ENCODE results near the gene CEP170B. TPM values are rescaled to one million over a fixed set of nuclear protein-coding genes. Genes with fewer than 3 reads are reported as not detected.
A peak's percentile ranks its signal among the peaks of the same experiment; 100 is the strongest.

The CEP170B gene
- not detected for polyA plus RNA-seq (2012; ENCODE audit: missing spikeins)

DNA sequence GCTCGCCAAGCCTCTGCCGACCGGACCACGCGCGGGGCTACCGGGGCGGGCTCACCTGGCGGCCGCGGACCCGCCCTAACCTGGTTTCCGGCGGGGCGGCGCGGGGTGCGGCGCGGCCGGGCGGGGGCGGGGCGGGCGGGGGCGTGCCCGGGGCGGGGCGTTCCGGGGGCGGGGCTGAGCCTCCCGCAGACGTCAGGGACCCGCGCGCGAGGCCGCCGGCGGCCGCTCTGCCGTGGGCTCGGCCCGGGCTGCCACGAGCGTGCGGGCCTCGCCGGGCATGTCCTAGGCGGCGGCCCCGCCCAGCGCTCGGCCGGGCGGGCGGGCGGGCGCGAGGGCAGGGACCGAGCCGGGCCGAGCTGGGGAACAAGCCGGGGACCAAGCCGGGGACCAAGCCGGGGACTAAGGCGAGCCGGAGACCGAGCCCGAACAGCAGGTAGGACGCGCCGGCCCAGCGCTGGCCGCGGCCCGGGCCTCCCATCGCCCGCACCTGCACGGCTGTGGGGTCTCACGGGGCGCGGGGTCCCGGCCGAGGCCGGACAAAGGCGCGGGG lies at the start of gene CEP170B:
CEP170B (plus strand) TSS at position 188 of the 550 bp plus-strand sequence. CDS start 3,183 bp downstream, outside the sequence.
- FAIRE-seq (no peak), DNase-seq (ENCODE audit: insufficient read length) (peak; percentile 71)
- no peak for TF ChIP-seq TAF1 (IDR thresholded peaks at IDR 0.05; ENCODE audit: borderline replicate concordance, low read depth, low read length)
- TF ChIP-seq POLR2AphosphoS5 (IDR thresholded peaks at IDR 0.05; ENCODE audit: low read depth, low read length): no peak
- no peak for TF ChIP-seq POLR2A (IDR thresholded peaks at IDR 0.05; ENCODE audit: low read depth, low read length)

DNA sequence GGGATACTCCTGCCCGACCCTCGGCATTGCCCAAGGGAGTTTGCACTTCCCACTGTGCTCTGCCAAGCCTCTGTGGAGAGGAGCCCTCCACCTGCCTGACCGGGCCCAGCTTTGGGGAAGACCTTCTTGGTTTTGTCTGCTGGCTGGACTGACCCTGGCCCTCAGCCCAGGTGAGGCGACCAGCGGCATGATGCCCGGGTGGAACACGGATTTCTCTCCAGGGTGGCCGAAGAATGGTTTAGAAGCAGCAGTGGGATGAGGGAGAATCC lies 48.5 kb upstream of the CEP170B start:
- TF ChIP-seq POLR2AphosphoS5 (IDR thresholded peaks at IDR 0.05; ENCODE audit: low read depth, low read length): no peak
- TF ChIP-seq TAF1 (IDR thresholded peaks at IDR 0.05; ENCODE audit: borderline replicate concordance, low read depth, low read length): no peak
- TF ChIP-seq POLR2A (IDR thresholded peaks at IDR 0.05; ENCODE audit: low read depth, low read length): no peak
- FAIRE-seq (no peak), DNase-seq (ENCODE audit: insufficient read length) (no peak)

DNA sequence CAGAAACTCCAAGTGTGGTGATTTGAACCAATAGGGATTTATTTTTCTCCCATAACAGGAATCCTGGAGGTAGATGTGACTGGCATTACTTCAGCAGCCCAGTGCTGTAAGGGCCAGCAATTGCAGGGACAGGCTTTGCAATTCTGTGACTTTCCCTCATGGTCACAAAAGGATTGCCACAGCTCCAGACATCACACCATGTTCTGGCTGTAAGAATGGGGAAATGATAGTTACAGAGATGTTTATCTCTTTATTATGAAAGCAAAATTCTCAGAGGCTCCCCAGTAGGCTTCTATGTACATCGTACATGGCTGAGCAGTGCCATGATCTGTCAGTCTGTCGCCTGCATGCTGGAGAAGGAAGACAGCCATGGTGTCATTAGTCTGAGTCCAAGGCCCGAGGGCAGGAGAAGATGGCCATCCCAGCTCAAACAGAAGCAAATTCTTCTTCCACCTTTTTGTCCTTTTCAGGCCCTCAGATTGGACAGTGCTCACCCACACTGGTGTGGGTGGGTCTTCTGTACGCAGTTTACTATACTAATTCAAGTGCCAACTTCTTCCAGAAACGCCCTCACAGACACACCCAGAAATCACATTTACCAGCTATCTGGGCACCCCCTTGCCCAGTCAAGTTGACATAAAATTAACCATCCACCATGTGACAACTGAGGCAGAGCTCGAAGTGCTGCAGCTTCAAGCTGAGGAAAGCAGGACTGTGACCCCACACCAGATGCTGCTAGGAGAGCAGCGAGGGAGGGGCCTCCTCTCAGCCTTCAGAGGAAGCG lies 46.9 kb upstream of the CEP170B start:
- DNase-seq (ENCODE audit: insufficient read length): no peak
- FAIRE-seq: no peak
- TF ChIP-seq POLR2AphosphoS5 (IDR thresholded peaks at IDR 0.05; ENCODE audit: low read depth, low read length): no peak
- TF ChIP-seq POLR2A (IDR thresholded peaks at IDR 0.05; ENCODE audit: low read depth, low read length): no peak
- no peak for TF ChIP-seq TAF1 (IDR thresholded peaks at IDR 0.05; ENCODE audit: borderline replicate concordance, low read depth, low read length)

DNA sequence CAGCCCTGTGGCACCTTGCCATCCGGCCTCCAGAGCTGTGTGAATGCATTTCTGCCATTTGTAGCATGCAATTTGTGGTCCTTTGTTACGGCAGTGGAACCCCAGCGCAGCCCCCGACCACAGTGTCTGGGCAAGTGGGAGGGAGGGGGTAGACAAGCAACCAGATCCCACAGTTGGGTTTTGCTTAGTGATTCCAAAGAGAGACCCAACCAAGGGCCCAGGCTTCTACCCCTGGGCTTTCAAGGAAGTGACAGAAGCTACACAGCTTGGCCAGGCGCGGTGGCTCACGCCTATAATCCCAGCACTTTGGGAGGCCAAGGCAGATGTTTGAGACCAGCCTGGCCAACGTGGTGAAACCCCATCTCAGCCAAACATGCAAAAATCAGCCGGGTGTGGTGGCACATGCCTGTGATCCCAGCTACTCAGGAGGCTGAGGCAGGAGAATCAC lies 46.3 kb upstream of the CEP170B start:
- DNase-seq (ENCODE audit: insufficient read length) (no peak), FAIRE-seq (no peak)
- no peak for TF ChIP-seq POLR2AphosphoS5 (IDR thresholded peaks at IDR 0.05; ENCODE audit: low read depth, low read length)
- TF ChIP-seq POLR2A (IDR thresholded peaks at IDR 0.05; ENCODE audit: low read depth, low read length): no peak
- TF ChIP-seq TAF1 (IDR thresholded peaks at IDR 0.05; ENCODE audit: borderline replicate concordance, low read depth, low read length): no peak

DNA sequence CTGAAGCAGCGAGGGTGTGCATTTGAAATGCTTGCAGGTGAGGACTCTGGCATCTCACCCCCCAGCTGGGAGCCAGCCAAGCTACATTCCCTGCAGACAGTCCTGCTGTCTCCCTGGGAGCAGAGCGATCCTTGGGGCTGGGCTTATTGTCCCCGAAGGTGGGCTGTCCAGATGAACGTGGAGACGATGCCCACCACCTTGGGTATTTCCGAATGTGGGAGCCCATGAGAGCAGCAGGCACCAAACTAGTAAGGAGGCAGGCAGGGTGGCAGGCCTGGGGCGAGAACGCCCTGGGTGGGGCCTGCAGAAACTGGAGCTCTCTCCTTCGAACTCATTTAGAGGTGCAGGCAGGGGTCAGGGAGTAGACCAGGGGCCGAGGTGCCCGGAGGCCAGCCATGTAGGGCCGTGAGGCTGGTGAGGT lies 45.7 kb upstream of the CEP170B start:
- DNase-seq (ENCODE audit: insufficient read length) (no peak), FAIRE-seq (no peak)
- no peak for TF ChIP-seq TAF1 (IDR thresholded peaks at IDR 0.05; ENCODE audit: borderline replicate concordance, low read depth, low read length)
- no peak for TF ChIP-seq POLR2AphosphoS5 (IDR thresholded peaks at IDR 0.05; ENCODE audit: low read depth, low read length)
- TF ChIP-seq POLR2A (IDR thresholded peaks at IDR 0.05; ENCODE audit: low read depth, low read length): no peak

DNA sequence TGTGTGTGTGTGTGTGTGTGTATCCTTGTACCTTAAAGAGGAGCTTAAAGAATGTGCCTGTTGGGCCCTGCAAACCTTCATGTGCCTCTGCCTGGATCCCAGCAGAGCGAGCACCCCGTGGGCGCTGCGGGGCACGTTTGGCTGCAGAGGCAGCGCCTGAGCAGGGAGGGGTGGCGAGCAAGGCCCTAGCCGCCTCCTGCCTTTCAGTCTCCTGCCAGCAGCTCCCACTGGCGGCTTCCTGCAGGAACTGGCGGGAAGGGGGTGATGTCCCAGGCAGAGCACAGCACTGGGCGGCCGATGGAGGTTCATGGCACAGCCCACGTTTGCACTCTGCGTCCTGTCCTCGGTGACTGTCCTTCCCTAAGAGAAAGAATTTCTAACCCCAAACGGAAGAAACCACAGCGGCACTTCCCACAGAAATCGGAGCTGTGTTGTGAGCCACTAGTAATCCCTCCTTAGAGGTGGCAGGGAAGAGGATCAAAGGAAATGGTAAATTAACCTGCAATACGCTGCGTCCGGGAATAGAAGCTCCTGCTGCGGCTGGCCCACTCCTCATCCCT lies 44.3 kb upstream of the CEP170B start:
- no peak for TF ChIP-seq POLR2A (IDR thresholded peaks at IDR 0.05; ENCODE audit: low read depth, low read length)
- TF ChIP-seq TAF1 (IDR thresholded peaks at IDR 0.05; ENCODE audit: borderline replicate concordance, low read depth, low read length): no peak
- no peak for TF ChIP-seq POLR2AphosphoS5 (IDR thresholded peaks at IDR 0.05; ENCODE audit: low read depth, low read length)
- DNase-seq (ENCODE audit: insufficient read length) (no peak), FAIRE-seq (no peak)

DNA sequence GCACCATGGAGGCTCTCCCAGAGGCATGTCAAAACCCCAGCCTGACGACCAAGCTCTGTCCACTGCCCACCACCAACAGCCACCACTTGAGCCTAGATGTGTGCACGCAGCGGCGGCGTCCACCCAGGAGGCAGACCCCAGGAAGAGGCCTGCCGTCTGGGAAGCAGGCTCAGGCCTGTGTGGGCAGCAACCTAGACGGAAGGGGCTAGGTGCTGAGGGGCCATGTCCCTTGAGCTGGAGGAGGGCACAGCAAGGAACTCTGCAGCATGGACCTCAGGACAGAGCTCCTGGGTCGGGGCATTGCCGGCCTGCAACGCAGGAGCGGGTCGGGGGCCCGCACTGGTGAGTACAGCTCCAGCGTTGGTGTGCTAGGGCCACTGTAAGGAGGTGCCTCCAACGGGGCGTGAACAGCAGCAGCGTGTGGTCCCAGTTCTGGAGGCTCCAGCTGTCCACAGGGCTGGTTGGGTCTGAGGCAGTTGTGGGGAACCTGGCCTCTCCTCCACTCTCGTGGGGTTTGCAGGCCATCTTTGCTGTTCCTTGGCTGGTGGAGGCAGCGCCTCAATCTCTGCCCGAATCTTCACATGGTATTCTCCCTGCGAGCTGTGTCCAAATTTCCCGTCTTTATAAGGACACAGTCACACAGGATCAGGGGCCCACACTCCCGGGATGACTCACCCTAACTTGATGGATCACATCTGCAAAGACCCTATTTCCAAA lies 43.7 kb upstream of the CEP170B start:
- FAIRE-seq (no peak), DNase-seq (ENCODE audit: insufficient read length) (no peak)
- TF ChIP-seq TAF1 (IDR thresholded peaks at IDR 0.05; ENCODE audit: borderline replicate concordance, low read depth, low read length): no peak
- no peak for TF ChIP-seq POLR2A (IDR thresholded peaks at IDR 0.05; ENCODE audit: low read depth, low read length)
- TF ChIP-seq POLR2AphosphoS5 (IDR thresholded peaks at IDR 0.05; ENCODE audit: low read depth, low read length): no peak

DNA sequence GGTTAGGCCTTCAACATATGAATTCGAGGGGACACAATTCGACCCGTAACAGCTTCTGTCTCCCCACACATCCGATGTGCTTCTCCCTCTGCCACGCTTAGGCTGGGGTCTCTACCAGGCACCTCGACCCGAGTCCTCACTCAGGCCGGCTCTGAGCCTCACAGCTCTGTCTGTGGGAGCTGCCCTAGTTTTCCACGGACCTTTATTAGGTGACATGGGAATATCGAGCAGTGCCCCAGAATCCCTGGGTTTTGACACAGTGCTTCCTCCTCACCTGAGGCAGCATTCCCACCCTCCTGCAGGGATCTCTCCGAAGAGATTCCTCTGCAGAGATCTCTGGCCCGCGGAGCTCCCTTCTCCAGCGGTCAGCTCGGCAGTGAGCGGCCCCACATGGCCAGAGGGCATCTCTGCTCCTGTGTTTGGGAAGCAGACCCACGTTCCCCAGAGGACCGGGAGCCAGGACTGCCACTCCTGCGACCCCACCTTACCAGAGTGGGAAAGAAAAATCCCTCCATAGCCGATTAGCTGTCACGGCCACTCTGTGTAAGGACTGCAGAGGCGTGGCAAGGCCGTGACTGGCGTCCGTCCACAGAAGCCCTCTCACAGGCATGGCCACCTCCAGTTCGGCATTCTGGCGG lies 43.0 kb upstream of the CEP170B start:
- TF ChIP-seq POLR2AphosphoS5 (IDR thresholded peaks at IDR 0.05; ENCODE audit: low read depth, low read length): no peak
- TF ChIP-seq POLR2A (IDR thresholded peaks at IDR 0.05; ENCODE audit: low read depth, low read length): no peak
- TF ChIP-seq TAF1 (IDR thresholded peaks at IDR 0.05; ENCODE audit: borderline replicate concordance, low read depth, low read length): no peak
- FAIRE-seq (no peak), DNase-seq (ENCODE audit: insufficient read length) (no peak)

DNA sequence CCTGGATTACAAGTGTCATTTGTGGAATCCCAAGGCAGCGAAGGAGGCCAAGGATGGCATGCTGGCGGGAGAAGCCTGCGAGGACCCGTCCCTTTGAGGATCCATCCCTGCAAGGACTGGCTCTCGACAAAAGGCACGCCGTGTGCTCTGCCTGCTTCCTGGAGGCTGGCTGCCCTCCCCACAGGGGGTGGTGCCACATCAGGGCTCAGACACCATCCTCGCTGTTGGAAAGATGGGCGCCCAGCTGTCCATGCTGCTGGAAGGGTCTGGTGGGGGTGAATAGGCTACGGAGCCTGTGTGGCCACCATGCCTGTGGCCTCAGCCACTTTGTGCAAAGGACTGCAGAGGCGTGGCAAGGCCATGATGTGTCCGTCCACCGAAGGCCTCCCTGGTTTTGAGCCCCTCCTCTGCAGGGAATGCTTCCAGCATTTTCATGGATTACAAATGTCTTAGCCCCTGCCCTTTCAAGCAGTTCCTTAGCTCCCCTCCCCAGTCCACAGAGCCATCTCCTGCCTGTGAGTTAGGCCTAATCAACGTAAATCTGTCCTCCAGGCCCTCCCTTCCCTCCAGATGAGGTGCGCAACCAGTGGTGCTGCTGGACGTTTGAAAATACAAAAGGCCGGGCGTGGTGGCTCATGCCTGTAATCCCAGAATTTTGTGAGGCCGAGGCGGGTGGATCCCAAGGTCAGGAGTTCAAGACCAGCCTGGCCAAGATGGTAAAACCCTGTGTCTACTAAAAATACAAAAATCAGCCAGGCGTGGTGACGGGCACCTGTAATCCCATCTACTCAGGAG lies 42.0 kb upstream of the CEP170B start:
- DNase-seq (ENCODE audit: insufficient read length) (no peak), FAIRE-seq (no peak)
- TF ChIP-seq POLR2AphosphoS5 (IDR thresholded peaks at IDR 0.05; ENCODE audit: low read depth, low read length) (no peak), TAF1 (IDR thresholded peaks at IDR 0.05; ENCODE audit: borderline replicate concordance, low read depth, low read length) (no peak), POLR2A (IDR thresholded peaks at IDR 0.05; ENCODE audit: low read depth, low read length) (no peak)

DNA sequence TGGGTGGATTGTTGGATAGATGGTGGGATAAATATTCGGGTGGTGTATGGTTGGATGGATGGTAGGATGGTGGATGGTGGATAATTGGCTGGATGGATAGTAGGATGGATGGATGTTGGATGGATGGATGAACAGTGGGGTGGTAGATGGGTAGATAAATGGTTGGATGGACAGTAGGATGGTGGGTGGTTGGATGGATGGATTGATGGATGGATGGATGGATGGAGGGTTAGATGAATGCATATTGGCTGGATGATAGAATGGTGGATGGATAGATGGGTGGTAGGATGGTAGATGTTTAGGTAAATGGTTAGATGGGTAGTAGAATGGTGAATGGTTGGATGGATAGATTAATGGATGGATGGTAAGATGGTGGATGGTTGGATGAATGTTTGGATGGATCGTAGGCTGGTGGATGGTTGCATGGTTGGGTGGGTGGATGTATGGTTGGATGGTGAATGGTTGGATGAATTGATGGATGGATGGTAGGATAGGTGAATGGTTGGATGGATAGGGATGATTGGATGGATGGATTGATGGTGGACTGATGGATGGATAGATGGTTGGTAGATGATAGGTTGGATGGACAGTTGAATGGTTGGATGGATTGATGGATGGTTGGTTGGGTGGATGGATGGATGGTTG lies 40.6 kb upstream of the CEP170B start:
- DNase-seq (ENCODE audit: insufficient read length) (no peak), FAIRE-seq (no peak)
- TF ChIP-seq TAF1 (IDR thresholded peaks at IDR 0.05; ENCODE audit: borderline replicate concordance, low read depth, low read length): no peak
- TF ChIP-seq POLR2A (IDR thresholded peaks at IDR 0.05; ENCODE audit: low read depth, low read length): no peak
- no peak for TF ChIP-seq POLR2AphosphoS5 (IDR thresholded peaks at IDR 0.05; ENCODE audit: low read depth, low read length)
